Measurements from ENCODE around the gene RASSF8.

GRCh38 chr12:26123482-26123980, 165.0 kb downstream of the RASSF8 start:
- TF ChIP-seq EP300 (IDR thresholded peaks at IDR 0.05): no peak
- no peak for TF ChIP-seq POLR2A (IDR thresholded peaks at IDR 0.05; ENCODE audit: low read depth)
- TF ChIP-seq CTCF (IDR thresholded peaks at IDR 0.05): no peak

Data from esophagus muscularis mucosa (tissue), 4 donors.